AG10803 (cell line): ENCODE data around the gene PCDHB16.
"Not testable (repeated sequence)": the region's sequence is repeated elsewhere in the genome, so short reads cannot be mapped to it uniquely, and the experiment has no call there.

ENCODE experiments used
- DNase-seq: peaks from one replicate; pipeline ENCODE4 v3.0.0; 2010; ENCODE audit warnings: low read depth
- H3K4me3 ChIP-seq: 2 replicates; pipeline ENCODE4 v1.5.1; 2011; ENCODE audit warnings: mild to moderate bottlenecking, low read length, control low read depth
- CTCF ChIP-seq: conservative IDR thresholded peaks from 2 replicates; pipeline ENCODE4 v1.5.1; 2011; ENCODE audit warnings: mild to moderate bottlenecking, low read length, control low read depth, inconsistent platforms

PCDHB16 gene

GRCh38 chr5:141155540-141156374 is 26.4 kb upstream of the PCDHB16 start:
- no peak overlapping the region for H3K4me3 ChIP-seq
- DNase-seq = no peak
- no peak for TF ChIP-seq CTCF

- not testable (repeated sequence) for DNase-seq, H3K4me3 ChIP-seq
These were observed 24.8 kb upstream of the PCDHB16 start for GRCh38 chr5:141157356-141157755.

GRCh38 chr5:141157901-141158300 is 24.3 kb upstream of the PCDHB16 start:
- not testable (repeated sequence) for DNase-seq, H3K4me3 ChIP-seq

GRCh38 chr5:141172381-141173204 is 9.6 kb upstream of the PCDHB16 start, which contains the start of gene PCDHB7:
Gene PCDHB7, plus strand, starts transcription at chr5:141172644. Its CDS starts 192 bp downstream, at chr5:141172836.
- DNase-seq = peak; percentile 33
- H3K4me3 ChIP-seq = peak within 1 kb of the TSS; percentile 20
- peak; percentile 56 for TF ChIP-seq CTCF

- not testable (repeated sequence) for H3K4me3 ChIP-seq, DNase-seq
These were observed 7.7 kb upstream of the PCDHB16 start for GRCh38 chr5:141174291-141175104.

GRCh38 chr5:141175933-141176332 is 6.3 kb upstream of the PCDHB16 start:
- DNase-seq = no peak
- TF ChIP-seq CTCF = no peak
- no peak overlapping the region for H3K4me3 ChIP-seq

- not testable (repeated sequence) for DNase-seq, H3K4me3 ChIP-seq
- TF ChIP-seq CTCF = peak; percentile 17; the same call in 1 of the 2 replicates
These were observed 4.5 kb upstream of the PCDHB16 start, which contains the start of gene PCDHB8 for GRCh38 chr5:141177577-141178191. Gene PCDHB8, plus strand, starts transcription at chr5:141177790. Its CDS starts 245 bp downstream, at chr5:141178035.

GRCh38 chr5:141179371-141179770 is 2.8 kb upstream of the PCDHB16 start:
- not testable (repeated sequence) for H3K4me3 ChIP-seq, DNase-seq

GRCh38 chr5:141179876-141180275 is 2.3 kb upstream of the PCDHB16 start:
- not testable (repeated sequence) for H3K4me3 ChIP-seq, DNase-seq
